Measurements from ENCODE around the gene AGMO. TPM values are rescaled to one million over a fixed set of nuclear protein-coding genes. Genes with fewer than 3 reads are reported as not detected.

The AGMO gene
- total RNA-seq, 1 donor, result 0.18 TPM

DNA sequence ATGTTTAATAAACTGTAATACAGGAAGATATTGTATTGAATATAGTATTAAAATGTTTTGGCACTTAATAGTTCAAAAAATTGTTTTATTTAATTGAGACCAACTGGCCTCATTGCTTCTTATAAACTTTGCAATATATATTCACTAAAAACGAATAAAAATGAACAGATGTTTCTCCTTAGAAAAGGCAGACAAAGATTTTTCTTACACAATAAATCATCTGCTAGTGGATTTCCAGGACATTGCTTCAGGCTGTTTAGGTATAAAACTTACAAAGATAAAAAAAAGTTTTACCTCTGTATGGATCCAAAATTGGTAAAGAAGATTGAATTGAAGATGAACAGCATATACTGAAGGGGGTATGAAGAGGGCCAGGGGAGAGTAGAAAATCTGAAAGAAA is 143.6 kb downstream of the AGMO start:
- H3K4me3 ChIP-seq (ENCODE audit: low read depth, low read length), result no peak overlapping the region

DNA sequence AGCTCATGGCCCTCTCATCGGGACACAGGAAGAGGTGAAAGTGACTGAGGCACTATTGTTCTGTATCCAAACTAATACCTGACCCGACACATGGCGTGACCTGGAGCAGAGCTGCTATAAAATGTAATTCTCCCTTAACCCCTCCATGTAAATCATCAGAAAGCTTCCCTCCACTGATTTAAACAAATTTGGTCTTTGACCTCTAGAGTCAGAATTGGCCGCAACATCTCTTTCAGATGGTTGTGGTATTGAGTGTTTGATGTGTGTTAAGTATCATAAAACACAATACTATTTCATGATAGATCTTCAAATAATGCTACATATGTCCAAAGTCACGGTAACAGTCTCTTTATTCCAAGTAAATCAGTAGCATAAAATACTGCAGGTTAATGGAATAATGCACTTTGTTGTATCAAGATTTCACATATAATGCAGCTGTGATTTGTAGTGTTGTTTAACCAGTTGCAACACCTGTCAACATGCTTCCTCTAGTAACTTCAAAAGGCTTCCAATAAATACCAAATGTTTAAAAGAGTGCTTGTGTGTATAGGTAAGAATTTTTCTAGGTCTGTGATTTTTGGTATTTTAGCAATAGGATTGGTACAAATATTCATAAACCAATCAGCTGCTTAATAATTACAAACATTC is 144.3 kb downstream of the AGMO start:
- no peak for DNase-seq (ENCODE audit: low read depth)
- no peak overlapping the region for H3K4me3 ChIP-seq (ENCODE audit: low read depth, low read length)
- TF ChIP-seq, protein P1, sequence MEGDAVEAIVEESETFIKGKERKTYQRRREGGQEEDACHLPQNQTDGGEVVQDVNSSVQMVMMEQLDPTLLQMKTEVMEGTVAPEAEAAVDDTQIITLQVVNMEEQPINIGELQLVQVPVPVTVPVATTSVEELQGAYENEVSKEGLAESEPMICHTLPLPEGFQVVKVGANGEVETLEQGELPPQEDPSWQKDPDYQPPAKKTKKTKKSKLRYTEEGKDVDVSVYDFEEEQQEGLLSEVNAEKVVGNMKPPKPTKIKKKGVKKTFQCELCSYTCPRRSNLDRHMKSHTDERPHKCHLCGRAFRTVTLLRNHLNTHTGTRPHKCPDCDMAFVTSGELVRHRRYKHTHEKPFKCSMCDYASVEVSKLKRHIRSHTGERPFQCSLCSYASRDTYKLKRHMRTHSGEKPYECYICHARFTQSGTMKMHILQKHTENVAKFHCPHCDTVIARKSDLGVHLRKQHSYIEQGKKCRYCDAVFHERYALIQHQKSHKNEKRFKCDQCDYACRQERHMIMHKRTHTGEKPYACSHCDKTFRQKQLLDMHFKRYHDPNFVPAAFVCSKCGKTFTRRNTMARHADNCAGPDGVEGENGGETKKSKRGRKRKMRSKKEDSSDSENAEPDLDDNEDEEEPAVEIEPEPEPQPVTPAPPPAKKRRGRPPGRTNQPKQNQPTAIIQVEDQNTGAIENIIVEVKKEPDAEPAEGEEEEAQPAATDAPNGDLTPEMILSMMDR (IDR thresholded peaks at IDR 0.05; ENCODE audit: insufficient read depth, low read length), result no peak

More for the DNA sequence above, 143.6 kb downstream of the AGMO start:
- TF ChIP-seq, protein P1 (IDR thresholded peaks at IDR 0.05; ENCODE audit: insufficient read depth, low read length), result no peak
- no peak for DNase-seq (ENCODE audit: low read depth)

DNA sequence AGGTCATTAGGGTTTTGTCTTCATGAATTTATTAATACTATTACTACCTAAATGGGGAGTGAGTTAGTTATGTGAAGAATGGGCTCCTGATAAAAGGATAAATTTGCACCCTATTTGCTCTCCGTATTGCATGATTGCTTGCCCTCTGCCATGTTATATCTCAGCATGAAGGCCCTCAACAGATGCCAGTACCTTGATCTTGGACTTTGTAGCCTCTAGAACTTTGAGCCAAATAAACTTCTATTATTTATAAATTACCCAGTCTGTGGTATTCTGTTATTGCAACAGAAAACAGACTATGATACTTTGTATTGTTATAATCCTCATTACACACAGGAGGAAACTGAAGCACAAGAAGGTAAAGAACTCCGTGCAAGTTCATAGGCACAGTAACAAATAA is 150.8 kb downstream of the AGMO start:
- H3K4me3 ChIP-seq (ENCODE audit: low read depth, low read length), result no peak overlapping the region
- TF ChIP-seq, protein P1 (IDR thresholded peaks at IDR 0.05; ENCODE audit: insufficient read depth, low read length), result no peak
- no peak for DNase-seq (ENCODE audit: low read depth)

DNA sequence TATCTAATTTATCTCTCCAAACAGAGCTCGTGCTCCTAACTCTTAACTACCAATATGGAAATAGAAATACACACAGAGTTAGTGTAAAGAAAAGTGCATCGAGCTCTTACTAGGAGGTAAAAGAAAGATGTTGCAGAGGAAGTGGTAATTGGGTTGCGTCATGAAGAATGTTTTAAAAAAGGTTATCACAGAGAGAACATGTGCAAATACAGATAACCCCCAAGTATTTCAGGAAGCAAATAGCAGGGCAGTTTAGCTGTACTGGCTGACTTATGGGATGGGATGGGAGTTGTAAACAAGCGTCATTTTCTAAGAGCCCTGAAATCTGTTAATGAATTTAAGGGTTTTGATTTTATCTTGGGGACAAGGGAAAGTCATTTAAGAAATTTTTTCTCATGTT is 153.9 kb downstream of the AGMO start:
- TF ChIP-seq, protein P1 (IDR thresholded peaks at IDR 0.05; ENCODE audit: insufficient read depth, low read length), result no peak
- no peak overlapping the region for H3K4me3 ChIP-seq (ENCODE audit: low read depth, low read length)
- DNase-seq (ENCODE audit: low read depth), result no peak

DNA sequence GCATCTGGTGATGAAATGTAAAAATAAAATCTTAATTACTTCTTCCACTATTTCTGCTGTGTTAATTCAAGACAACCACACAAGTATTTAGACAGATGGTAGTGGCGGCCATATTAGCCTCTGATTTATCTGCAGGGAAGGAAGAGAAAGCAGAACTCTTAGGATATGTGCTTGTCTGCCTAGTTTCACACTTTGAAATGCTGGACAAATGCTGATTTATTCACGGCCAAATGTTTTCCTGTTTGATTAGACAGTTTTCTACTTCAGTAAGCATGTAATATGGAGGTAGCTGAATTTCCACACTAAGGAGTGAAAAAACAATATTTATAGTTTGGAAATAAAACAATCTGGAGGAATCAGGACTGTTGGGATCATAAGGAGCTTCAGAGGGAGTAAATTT is 158.1 kb downstream of the AGMO start:
- no peak overlapping the region for H3K4me3 ChIP-seq (ENCODE audit: low read depth, low read length)
- no peak for DNase-seq (ENCODE audit: low read depth)
- TF ChIP-seq, protein P1 (IDR thresholded peaks at IDR 0.05; ENCODE audit: insufficient read depth, low read length), result no peak

DNA sequence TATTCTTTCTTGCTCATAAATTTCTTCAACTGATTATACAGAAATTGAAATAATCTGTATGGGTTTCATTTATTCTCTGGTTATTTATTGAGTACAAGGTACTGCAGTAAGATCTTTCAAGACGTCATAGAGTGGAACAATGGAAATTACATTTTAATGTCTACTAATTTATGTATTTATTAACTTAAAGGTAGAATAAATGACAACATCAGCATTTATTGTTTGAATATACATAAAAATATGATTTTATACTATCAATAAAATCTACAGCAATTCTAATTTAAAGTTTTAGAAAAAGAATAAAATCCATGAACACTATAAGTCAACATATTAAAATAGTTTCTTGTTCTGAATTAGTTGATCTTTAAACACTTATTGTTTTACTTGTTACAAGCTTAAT is 158.5 kb downstream of the AGMO start:
- H3K4me3 ChIP-seq (ENCODE audit: low read depth, low read length), result no peak overlapping the region
- TF ChIP-seq, protein P1 (IDR thresholded peaks at IDR 0.05; ENCODE audit: insufficient read depth, low read length), result no peak
- DNase-seq (ENCODE audit: low read depth), result no peak

Data from fibroblast of the aortic adventitia (primary cell).